ENCODE measurements around the gene SPPL2C.

DNA sequence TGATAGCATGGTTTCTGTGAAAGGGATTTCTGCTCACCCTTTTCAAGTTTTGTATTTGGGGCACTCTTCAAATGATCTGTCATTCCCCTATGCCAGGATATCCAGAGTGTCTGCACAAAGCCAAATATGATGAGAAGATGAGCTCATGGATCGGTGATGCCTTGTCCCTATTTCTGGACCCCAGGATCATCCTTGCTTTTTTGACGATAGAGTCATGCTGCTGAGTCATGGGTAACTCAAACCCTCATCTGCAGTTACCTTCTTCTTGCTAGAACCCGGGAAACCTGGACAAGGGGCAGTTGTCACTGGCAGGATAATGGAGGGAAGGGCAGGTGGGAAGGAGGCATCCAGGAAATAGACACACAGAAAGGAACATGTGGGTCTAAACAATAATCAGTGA, 31.9 kb downstream of the SPPL2C start:
- no peak for TF ChIP-seq CTCF (conservative IDR thresholded peaks at IDR 0.05)
- TF ChIP-seq ZFX (IDR thresholded peaks at IDR 0.05) = no peak
